PFSK-1 (cell line): Measurements from ENCODE around the gene SPO11.

Experiments
- FOXP2 ChIP-seq: optimal IDR thresholded peaks from 2 replicates; pipeline ENCODE3; 2011; ENCODE audit warnings: borderline replicate concordance, control low read depth, inconsistent platforms; ENCODE audit not compliant: insufficient read depth; ENCODE audit errors: extremely low read length, extremely low read depth
- POLR2AphosphoS5 ChIP-seq: IDR thresholded peaks from 2 replicates; pipeline ENCODE4 v1.6.1; 2012; ENCODE audit warnings: low read depth, mild to moderate bottlenecking, control low read depth, low read length, moderate library complexity
- REST ChIP-seq, 2 experiments: IDR thresholded peaks; 2 replicates each; pipeline versions ENCODE4 v1.6.1 to v1.8.0; 2011 to 2012; ENCODE audit warnings: low read depth in 2 of 2, low read length in 2 of 2, control low read depth in 1 of 2, inconsistent platforms in 1 of 2, mild to moderate bottlenecking in 1 of 2, moderate library complexity in 1 of 2; ENCODE audit not compliant: insufficient read depth in 1 of 2
- SIN3A ChIP-seq: IDR thresholded peaks from 2 replicates; pipeline ENCODE4 v1.6.1; 2012; ENCODE audit warnings: mild to moderate bottlenecking, low read length, moderate library complexity, borderline replicate concordance; ENCODE audit not compliant: insufficient read depth
- TAF1 ChIP-seq: IDR thresholded peaks from 2 replicates; pipeline ENCODE4 v1.6.1; 2012; ENCODE audit warnings: low read length, control low read depth, borderline replicate concordance; ENCODE audit not compliant: insufficient read depth

Gene SPO11

GRCh38 chr20:57351042-57351783 lies 21.6 kb downstream of the SPO11 start, which contains the start of gene RAE1:
Gene RAE1, plus strand, starts transcription at chr20:57351255. Its CDS starts 2,784 bp downstream, at chr20:57354039.
- TF ChIP-seq TAF1 (peak; percentile 69; the same call in 1 of the 2 replicates), SIN3A (no peak), POLR2AphosphoS5 (peak; percentile 57; the same call in 1 of the 2 replicates)

- TF ChIP-seq POLR2AphosphoS5 = no peak
- TF ChIP-seq SIN3A = no peak
- TF ChIP-seq REST (IDR thresholded peaks at IDR 0.05; ENCODE audit: insufficient read depth in 1 of 2, low read depth in 2 of 2, low read length in 2 of 2) = no peak
- TF ChIP-seq TAF1 = no peak
- TF ChIP-seq FOXP2 = no peak
Measured at GRCh38 chr20:57352305-57352704, 22.7 kb downstream of the SPO11 start.

GRCh38 chr20:57353351-57353750 lies 23.7 kb downstream of the SPO11 start:
- TF ChIP-seq TAF1 (no peak), REST (IDR thresholded peaks at IDR 0.05; ENCODE audit: insufficient read depth in 1 of 2, low read depth in 2 of 2, low read length in 2 of 2) (no peak), POLR2AphosphoS5 (no peak), SIN3A (no peak), FOXP2 (no peak)

- no peak for TF ChIP-seq TAF1
- TF ChIP-seq REST (IDR thresholded peaks at IDR 0.05; ENCODE audit: insufficient read depth in 1 of 2, low read depth in 2 of 2, low read length in 2 of 2) = no peak
- no peak for TF ChIP-seq FOXP2
- no peak for TF ChIP-seq POLR2AphosphoS5
- TF ChIP-seq SIN3A = no peak
Measured at GRCh38 chr20:57361517-57361916, 31.9 kb downstream of the SPO11 start.

- TF ChIP-seq POLR2AphosphoS5 (no peak), SIN3A (no peak), REST (IDR thresholded peaks at IDR 0.05; ENCODE audit: insufficient read depth in 1 of 2, low read depth in 2 of 2, low read length in 2 of 2) (no peak), FOXP2 (no peak), TAF1 (no peak)
Measured at GRCh38 chr20:57364451-57364850, 34.8 kb downstream of the SPO11 start.
